ENCODE data around the gene HDDC3. TPM values are rescaled to one million over a fixed set of nuclear protein-coding genes. Genes with fewer than 3 reads are reported as not detected.

HDDC3 gene, protein sequence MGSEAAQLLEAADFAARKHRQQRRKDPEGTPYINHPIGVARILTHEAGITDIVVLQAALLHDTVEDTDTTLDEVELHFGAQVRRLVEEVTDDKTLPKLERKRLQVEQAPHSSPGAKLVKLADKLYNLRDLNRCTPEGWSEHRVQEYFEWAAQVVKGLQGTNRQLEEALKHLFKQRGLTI
- 10.5 TPM for polyA plus RNA-seq (2013, experiment 1 of 2)
- polyA plus RNA-seq (2013, experiment 2 of 2), result 12.4 TPM

DNA sequence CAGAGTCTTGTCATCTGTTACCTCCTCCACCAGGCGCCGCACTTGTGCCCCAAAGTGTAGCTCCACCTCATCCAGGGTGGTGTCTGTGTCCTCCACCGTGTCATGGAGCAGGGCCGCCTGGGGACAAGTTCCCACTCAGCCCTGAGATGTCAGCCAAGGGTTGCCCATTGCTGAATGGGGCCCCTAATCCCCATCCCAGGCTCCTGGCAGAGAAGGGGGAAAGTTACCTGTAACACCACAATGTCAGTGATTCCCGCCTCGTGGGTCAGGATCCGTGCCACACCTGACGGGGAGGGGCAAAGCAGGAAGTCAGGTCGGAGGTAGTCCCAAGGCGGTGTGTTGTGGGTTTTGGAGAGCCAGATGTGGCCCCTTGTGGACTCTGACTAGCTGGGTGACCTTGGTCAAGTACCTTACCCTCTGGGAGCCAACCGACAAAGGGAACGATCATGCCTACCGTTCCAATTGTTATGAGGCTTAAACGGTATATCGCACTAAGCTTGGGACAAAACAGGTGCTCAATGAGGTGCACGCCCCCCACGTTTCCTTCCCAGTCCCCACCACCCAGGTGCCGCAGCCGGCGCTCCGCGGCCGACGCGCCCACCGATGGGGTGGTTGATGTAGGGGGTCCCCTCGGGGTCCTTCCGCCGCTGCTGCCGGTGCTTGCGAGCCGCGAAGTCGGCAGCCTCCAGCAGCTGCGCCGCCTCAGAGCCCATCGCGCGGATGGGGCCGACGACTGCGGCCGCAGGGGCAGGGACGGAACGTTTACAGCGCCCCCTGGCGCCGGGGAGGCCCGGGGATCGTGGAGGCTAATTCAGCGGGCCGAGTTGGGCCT, at the start of gene HDDC3:
HDDC3 (minus strand) TSS at position 722 of the 832 bp plus-strand sequence; CDS start at position 713, 9 bp downstream.
- WGBS, result under 1% methylated on average over 52 of the region's 52 CpGs
- H3K9ac ChIP-seq (ENCODE audit: low read depth, low read length), result peak within 1 kb of the TSS; percentile 64
- H3K36me3 ChIP-seq (ENCODE audit: insufficient read depth, low read length), result peaks cover 8% of the 10 kb centered on the region
- H3K4me3 ChIP-seq (ENCODE audit: low read length), result peak within 1 kb of the TSS; percentile 75
- H3K27me3 ChIP-seq (ENCODE audit: insufficient read depth, low read length), result peaks cover 15% of the 10 kb centered on the region
- H3K4me1 ChIP-seq (ENCODE audit: insufficient read depth, low read length), result no peaks in the 10 kb centered on the region; the same call in 1 of the 2 replicates
- 0 out of 2 replicates have a peak within 1 kb of the TSS, but pooled peaks have one; percentile 16 for H3K27ac ChIP-seq (ENCODE audit: low read depth, low read length)
- no peaks in the 10 kb centered on the region for H3K9me3 ChIP-seq (ENCODE audit: insufficient read depth, low read depth, low read length)

DNA sequence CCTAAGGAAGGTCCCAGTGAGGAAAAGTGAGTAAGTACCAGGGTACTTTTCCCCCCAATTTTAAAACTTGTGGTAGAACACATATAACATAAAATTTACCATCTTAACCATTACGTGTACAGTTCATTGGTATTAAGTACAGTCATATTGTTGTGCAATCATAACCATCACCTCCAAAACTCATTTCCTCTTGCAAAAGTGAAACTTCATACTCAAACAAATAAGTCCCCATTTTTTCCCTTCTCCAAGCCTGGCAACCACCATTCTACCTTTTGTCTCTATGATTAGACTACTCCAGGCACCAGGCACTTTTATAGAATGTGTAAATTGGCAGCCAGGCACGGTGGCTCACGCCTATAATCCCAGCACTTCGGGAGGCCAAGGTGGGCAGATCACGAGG, 49.8 kb upstream of the HDDC3 start:
- no peaks in the 10 kb centered on the region for H3K27me3 ChIP-seq (ENCODE audit: insufficient read depth, low read length)
- no peak overlapping the region for H3K9ac ChIP-seq (ENCODE audit: low read depth, low read length)
- 98% methylated on average over 5 of the region's 5 CpGs for whole genome bisulfite sequencing

DNA sequence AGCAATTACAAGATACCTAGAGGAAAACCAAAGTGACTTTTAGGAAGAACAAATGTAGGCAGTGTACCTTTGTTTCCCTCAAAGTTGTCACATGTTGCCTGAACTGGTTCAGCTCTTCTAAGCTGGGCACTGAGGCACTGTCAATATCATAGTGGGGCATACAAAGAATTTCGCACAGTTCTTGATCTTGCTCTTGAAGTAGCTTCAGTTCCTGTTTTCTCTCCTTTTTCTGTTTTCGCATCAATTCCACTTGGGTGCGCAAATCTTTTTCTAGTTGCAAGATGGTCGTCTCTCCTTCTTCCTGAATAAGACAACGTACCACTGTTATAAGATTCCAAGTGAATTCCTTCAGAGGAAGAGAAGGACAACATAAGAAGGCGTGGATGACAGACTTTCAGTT, 49.3 kb upstream of the HDDC3 start:
- Histone ChIP-seq H3K4me1 (ENCODE audit: insufficient read depth, low read length) (no peaks in the 10 kb centered on the region), H3K9ac (ENCODE audit: low read depth, low read length) (no peak overlapping the region), H3K27ac (ENCODE audit: low read depth, low read length) (no peak overlapping the region), H3K9me3 (ENCODE audit: insufficient read depth, low read depth, low read length) (no peaks in the 10 kb centered on the region), H3K36me3 (ENCODE audit: insufficient read depth, low read length) (peaks cover 84% of the 10 kb centered on the region), H3K4me3 (ENCODE audit: low read length) (no peak overlapping the region), H3K27me3 (ENCODE audit: insufficient read depth, low read length) (no peaks in the 10 kb centered on the region)
- WGBS, result 96% methylated on average over 6 of the region's 6 CpGs

More for the DNA sequence above, 49.8 kb upstream of the HDDC3 start:
- H3K4me1 ChIP-seq (ENCODE audit: insufficient read depth, low read length), result no peaks in the 10 kb centered on the region
- H3K4me3 ChIP-seq (ENCODE audit: low read length), result no peak overlapping the region
- no peaks in the 10 kb centered on the region for H3K9me3 ChIP-seq (ENCODE audit: insufficient read depth, low read depth, low read length)
- H3K27ac ChIP-seq (ENCODE audit: low read depth, low read length), result no peak overlapping the region
- H3K36me3 ChIP-seq (ENCODE audit: insufficient read depth, low read length), result peaks cover 80% of the 10 kb centered on the region

DNA sequence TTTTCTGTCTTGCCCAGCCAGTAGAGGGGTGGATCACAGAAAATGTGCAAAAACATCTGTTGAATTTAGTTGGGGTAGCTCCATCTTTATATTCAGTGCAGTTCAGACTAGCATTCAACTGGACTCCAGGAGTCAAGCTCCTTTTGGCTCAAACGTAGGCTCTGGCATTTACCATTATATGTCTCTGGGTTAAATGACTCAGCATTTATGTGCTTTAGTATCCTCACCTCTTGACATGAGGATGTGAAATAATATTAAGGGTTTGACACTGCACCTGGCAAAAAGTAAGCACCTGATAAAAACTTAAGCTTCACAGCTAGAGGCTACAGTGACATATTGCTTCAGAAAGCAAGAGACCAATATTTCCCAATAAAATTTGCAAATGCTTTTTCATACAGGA, 47.2 kb upstream of the HDDC3 start:
- Histone ChIP-seq H3K4me1 (ENCODE audit: insufficient read depth, low read length) (no peaks in the 10 kb centered on the region), H3K36me3 (ENCODE audit: insufficient read depth, low read length) (peaks cover 97% of the 10 kb centered on the region), H3K9me3 (ENCODE audit: insufficient read depth, low read depth, low read length) (no peaks in the 10 kb centered on the region), H3K27ac (ENCODE audit: low read depth, low read length) (no peak overlapping the region), H3K27me3 (ENCODE audit: insufficient read depth, low read length) (no peaks in the 10 kb centered on the region), H3K4me3 (ENCODE audit: low read length) (no peak overlapping the region), H3K9ac (ENCODE audit: low read depth, low read length) (no peak overlapping the region)
- WGBS, result 87% methylated on average over 1 of the region's 1 CpG

DNA sequence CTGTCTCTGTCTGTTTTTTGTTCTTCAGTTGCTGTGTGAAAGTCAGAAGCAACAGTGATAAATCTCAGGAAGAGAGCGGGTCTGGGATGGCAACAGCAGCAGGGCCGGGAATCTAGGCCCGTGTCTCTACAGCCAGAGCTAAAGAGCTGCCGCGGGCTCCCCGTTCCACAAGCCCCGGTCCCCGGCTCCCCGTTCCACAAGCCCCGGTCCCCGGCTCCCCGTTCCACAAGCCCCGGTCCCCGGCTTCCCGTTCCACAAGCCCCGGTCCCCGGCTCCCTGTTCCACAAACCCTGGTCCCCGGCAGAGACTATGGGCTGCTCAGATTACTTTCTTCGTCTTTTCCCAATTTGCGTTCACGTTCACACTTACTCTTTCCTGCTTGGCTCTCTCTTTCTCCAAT, 41.9 kb upstream of the HDDC3 start:
- Histone ChIP-seq H3K36me3 (ENCODE audit: insufficient read depth, low read length) (peaks cover 94% of the 10 kb centered on the region), H3K27me3 (ENCODE audit: insufficient read depth, low read length) (no peaks in the 10 kb centered on the region), H3K9ac (ENCODE audit: low read depth, low read length) (no peak overlapping the region), H3K4me3 (ENCODE audit: low read length) (no peak overlapping the region), H3K4me1 (ENCODE audit: insufficient read depth, low read length) (no peaks in the 10 kb centered on the region), H3K9me3 (ENCODE audit: insufficient read depth, low read depth, low read length) (no peaks in the 10 kb centered on the region), H3K27ac (ENCODE audit: low read depth, low read length) (no peak overlapping the region)
- 97% methylated on average over 21 of the region's 21 CpGs for WGBS

DNA sequence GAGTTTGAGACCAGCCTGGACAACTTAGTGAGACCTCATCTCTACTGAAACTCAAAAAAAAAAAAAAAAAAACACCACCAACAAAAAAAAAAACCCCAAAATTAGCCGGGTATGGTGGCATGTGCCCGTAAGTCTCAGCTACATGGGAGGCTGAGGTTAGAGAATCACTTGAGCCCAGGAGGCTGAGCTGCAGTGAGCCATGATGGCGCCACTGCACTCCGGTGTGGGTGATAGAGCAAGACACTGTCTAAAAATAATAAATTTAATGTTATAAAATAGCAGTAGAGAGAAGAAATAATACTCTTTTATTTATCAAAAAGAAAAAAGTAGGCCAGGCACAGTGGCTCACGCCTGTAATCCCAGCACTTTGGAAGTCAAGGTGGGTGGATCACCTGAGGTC, 39.8 kb upstream of the HDDC3 start:
- peaks cover 96% of the 10 kb centered on the region for H3K36me3 ChIP-seq (ENCODE audit: insufficient read depth, low read length)
- no peak overlapping the region for H3K9ac ChIP-seq (ENCODE audit: low read depth, low read length)
- no peaks in the 10 kb centered on the region for H3K4me1 ChIP-seq (ENCODE audit: insufficient read depth, low read length)
- H3K9me3 ChIP-seq (ENCODE audit: insufficient read depth, low read depth, low read length), result no peaks in the 10 kb centered on the region
- over 99% methylated on average over 5 of the region's 5 CpGs for WGBS
- no peak overlapping the region for H3K27ac ChIP-seq (ENCODE audit: low read depth, low read length)
- no peak overlapping the region for H3K4me3 ChIP-seq (ENCODE audit: low read length)
- H3K27me3 ChIP-seq (ENCODE audit: insufficient read depth, low read length), result no peaks in the 10 kb centered on the region

DNA sequence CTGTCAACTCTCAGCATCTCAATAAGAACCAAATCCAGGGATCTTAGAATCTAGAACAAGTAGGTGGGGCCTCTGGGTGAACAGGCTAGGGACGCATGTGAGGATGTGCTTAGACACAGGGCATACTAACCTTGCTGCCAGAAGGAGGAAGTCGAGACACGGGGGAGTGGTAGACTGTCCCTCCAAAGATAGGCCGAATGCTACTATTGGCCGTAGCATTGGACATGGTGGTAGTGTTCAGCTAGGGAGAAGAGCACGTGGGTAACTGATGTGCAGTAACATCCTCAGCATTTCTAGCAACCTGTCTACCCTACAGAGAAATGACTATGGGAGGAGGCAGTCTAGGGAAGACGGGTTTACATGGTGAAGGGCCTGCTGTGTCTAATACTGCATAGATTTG, 37.9 kb upstream of the HDDC3 start:
- H3K27ac ChIP-seq (ENCODE audit: low read depth, low read length), result no peak overlapping the region
- no peaks in the 10 kb centered on the region for H3K27me3 ChIP-seq (ENCODE audit: insufficient read depth, low read length)
- no peak overlapping the region for H3K4me3 ChIP-seq (ENCODE audit: low read length)
- WGBS, result 93% methylated on average over 7 of the region's 7 CpGs
- no peak overlapping the region for H3K9ac ChIP-seq (ENCODE audit: low read depth, low read length)
- peaks cover 97% of the 10 kb centered on the region for H3K36me3 ChIP-seq (ENCODE audit: insufficient read depth, low read length)
- no peaks in the 10 kb centered on the region for H3K9me3 ChIP-seq (ENCODE audit: insufficient read depth, low read depth, low read length)
- no peaks in the 10 kb centered on the region for H3K4me1 ChIP-seq (ENCODE audit: insufficient read depth, low read length)

DNA sequence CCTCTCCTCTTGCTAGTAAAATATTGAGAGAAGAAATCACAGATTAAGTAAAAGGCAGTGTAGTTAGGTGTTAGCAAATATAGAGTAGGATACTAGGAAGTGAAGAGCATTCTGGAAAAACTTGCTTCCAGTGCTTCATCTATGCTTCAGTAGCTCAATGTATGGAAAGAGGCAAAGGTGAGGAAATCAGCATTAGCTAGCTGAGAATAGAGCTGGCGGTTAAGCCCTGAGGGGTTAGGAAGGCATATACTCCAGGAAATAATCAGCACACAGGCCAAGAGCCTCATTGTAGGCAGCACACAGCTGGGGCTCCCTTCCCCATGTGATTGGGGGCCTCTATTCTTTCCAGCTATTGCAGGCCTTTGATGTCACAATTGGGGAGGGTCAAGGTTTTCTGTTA, 36.1 kb upstream of the HDDC3 start:
- no peaks in the 10 kb centered on the region for H3K27me3 ChIP-seq (ENCODE audit: insufficient read depth, low read length)
- no peak overlapping the region for H3K9ac ChIP-seq (ENCODE audit: low read depth, low read length)
- H3K4me1 ChIP-seq (ENCODE audit: insufficient read depth, low read length), result no peaks in the 10 kb centered on the region
- H3K27ac ChIP-seq (ENCODE audit: low read depth, low read length), result no peak overlapping the region
- 92% methylated on average over 1 of the region's 1 CpG for WGBS
- H3K4me3 ChIP-seq (ENCODE audit: low read length), result no peak overlapping the region
- no peaks in the 10 kb centered on the region for H3K9me3 ChIP-seq (ENCODE audit: insufficient read depth, low read depth, low read length)
- H3K36me3 ChIP-seq (ENCODE audit: insufficient read depth, low read length), result peaks cover 93% of the 10 kb centered on the region

DNA sequence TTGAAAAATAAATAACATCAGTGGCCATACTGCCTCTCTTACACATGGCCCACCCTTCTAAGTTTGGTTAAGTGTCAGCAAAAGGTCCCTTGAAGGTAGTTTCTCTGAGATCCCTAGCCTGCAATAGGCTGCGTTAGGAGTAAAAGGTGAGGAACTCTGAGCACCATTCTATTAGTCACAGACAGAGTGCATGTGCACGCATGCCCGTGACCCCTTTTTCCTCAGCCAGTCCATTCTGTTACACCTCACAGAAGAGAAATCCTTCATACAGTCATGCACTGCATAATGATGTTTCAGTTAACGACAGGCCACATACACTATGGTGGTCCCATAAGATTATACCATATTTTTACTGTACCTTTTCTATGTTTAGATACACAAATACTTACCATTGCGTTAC, 34.9 kb upstream of the HDDC3 start:
- no peaks in the 10 kb centered on the region for H3K9me3 ChIP-seq (ENCODE audit: insufficient read depth, low read depth, low read length)
- 95% methylated on average over 5 of the region's 5 CpGs for WGBS
- H3K4me1 ChIP-seq (ENCODE audit: insufficient read depth, low read length), result no peaks in the 10 kb centered on the region
- H3K27ac ChIP-seq (ENCODE audit: low read depth, low read length), result no peak overlapping the region
- H3K36me3 ChIP-seq (ENCODE audit: insufficient read depth, low read length), result peaks cover 94% of the 10 kb centered on the region
- H3K27me3 ChIP-seq (ENCODE audit: insufficient read depth, low read length), result no peaks in the 10 kb centered on the region
- no peak overlapping the region for H3K4me3 ChIP-seq (ENCODE audit: low read length)
- no peak overlapping the region for H3K9ac ChIP-seq (ENCODE audit: low read depth, low read length)

DNA sequence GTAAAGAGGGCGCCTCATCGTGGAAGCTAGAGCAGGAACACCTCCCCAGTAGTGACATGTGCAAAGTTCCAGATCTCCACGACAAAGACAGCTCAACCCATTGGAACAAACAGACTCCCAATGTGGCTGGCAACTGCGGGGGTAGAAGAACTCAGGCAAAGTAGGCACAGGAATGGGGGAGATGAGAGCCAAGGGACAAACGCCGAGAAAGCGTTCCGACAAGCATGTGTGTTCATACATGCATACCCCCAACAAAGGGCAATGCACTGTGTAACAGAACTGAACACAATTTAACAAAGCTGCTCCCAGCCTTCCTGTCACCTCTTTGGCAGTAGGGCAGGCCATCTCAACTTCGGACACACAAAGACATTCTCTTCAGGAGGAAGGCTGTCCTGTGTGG, 33.9 kb upstream of the HDDC3 start:
- H3K4me3 ChIP-seq (ENCODE audit: low read length), result no peak overlapping the region
- H3K4me1 ChIP-seq (ENCODE audit: insufficient read depth, low read length), result no peaks in the 10 kb centered on the region
- no peak overlapping the region for H3K27ac ChIP-seq (ENCODE audit: low read depth, low read length)
- H3K9me3 ChIP-seq (ENCODE audit: insufficient read depth, low read depth, low read length), result no peaks in the 10 kb centered on the region
- peaks cover 96% of the 10 kb centered on the region for H3K36me3 ChIP-seq (ENCODE audit: insufficient read depth, low read length)
- no peaks in the 10 kb centered on the region for H3K27me3 ChIP-seq (ENCODE audit: insufficient read depth, low read length)
- 92% methylated on average over 9 of the region's 9 CpGs for WGBS
- H3K9ac ChIP-seq (ENCODE audit: low read depth, low read length), result no peak overlapping the region

DNA sequence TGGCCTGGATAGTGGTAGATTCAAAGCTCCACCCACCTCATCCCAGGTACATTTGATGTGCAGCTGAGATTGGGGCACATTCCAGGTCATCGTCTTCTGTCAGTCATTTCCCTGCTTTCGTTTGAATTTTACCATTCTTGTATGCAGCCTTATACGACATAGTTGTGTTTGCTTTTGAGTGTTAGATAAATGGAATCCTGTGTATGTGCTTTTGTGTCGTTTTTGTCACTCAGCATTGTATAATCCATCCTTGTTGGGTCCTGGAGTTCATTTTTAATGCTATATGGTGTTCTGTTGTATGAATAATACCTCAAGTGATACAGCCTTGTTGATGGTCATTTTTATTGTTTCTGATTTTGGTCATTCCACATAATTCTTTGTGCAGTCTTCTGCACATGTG, 29.7 kb upstream of the HDDC3 start:
- Histone ChIP-seq H3K4me1 (ENCODE audit: insufficient read depth, low read length) (no peaks in the 10 kb centered on the region), H3K9ac (ENCODE audit: low read depth, low read length) (no peak overlapping the region), H3K27ac (ENCODE audit: low read depth, low read length) (no peak overlapping the region), H3K27me3 (ENCODE audit: insufficient read depth, low read length) (no peaks in the 10 kb centered on the region), H3K36me3 (ENCODE audit: insufficient read depth, low read length) (peaks cover 70% of the 10 kb centered on the region), H3K4me3 (ENCODE audit: low read length) (no peak overlapping the region), H3K9me3 (ENCODE audit: insufficient read depth, low read depth, low read length) (no peaks in the 10 kb centered on the region)
- 93% methylated on average over 4 of the region's 4 CpGs for WGBS

All from HUES64 (cell line).